GM21529 (cell line): ENCODE measurements around the gene CKS1B.
"Not testable (repeated sequence)": the region's sequence is repeated elsewhere in the genome, so short reads cannot be mapped to it uniquely, and the experiment has no call there.

ENCODE experiments used
- ATAC-seq: cut with Tn5 transposase; IDR thresholded peaks from one replicate; pipeline ENCODE4 v1.9.1; 2021; ENCODE audit not compliant: unreplicated experiment

The CKS1B gene

GRCh38 chr1:154963643-154964042 lies 10.8 kb upstream of the CKS1B start:
- ATAC-seq, result no peak

- no peak for ATAC-seq
These were observed 10.1 kb upstream of the CKS1B start for GRCh38 chr1:154964359-154964758.

GRCh38 chr1:154966111-154966510 lies 8.4 kb upstream of the CKS1B start:
- no peak for ATAC-seq

- ATAC-seq, result no peak
These were observed 7.0 kb upstream of the CKS1B start for GRCh38 chr1:154967331-154967950.

- ATAC-seq, result no peak
These were observed 5.8 kb upstream of the CKS1B start for GRCh38 chr1:154968731-154969130.

- no peak for ATAC-seq
These were observed 5.2 kb upstream of the CKS1B start for GRCh38 chr1:154969246-154969645.

- no peak for ATAC-seq
These were observed 4.5 kb upstream of the CKS1B start for GRCh38 chr1:154969860-154970452.

- no peak for ATAC-seq
These were observed 3.7 kb upstream of the CKS1B start, which contains the start of gene SHC1 for GRCh38 chr1:154970631-154971340. Gene SHC1 (minus strand): TSS chr1:154970747. CDS start chr1:154970526, 221 bp downstream.

GRCh38 chr1:154971341-154971998 lies 3.0 kb upstream of the CKS1B start:
- ATAC-seq, result no peak

GRCh38 chr1:154972213-154972516 lies 2.3 kb upstream of the CKS1B start:
- no peak for ATAC-seq

GRCh38 chr1:154972517-154973343 lies 1.8 kb upstream of the CKS1B start:
- ATAC-seq, result no peak

GRCh38 chr1:154973344-154974101 lies 958 bp upstream of the CKS1B start:
- no peak for ATAC-seq

GRCh38 chr1:154974808-154975408 lies 427 bp downstream of the CKS1B start:
- peak; percentile 34 for ATAC-seq

- ATAC-seq, result no peak
These were observed 1.1 kb downstream of the CKS1B start for GRCh38 chr1:154975409-154976059.

GRCh38 chr1:154977762-154978161 lies 3.3 kb downstream of the CKS1B start:
- not testable (repeated sequence) for ATAC-seq

GRCh38 chr1:154978360-154978759 lies 3.9 kb downstream of the CKS1B start:
- no peak for ATAC-seq

GRCh38 chr1:154982341-154982740 lies 7.9 kb downstream of the CKS1B start:
- no peak for ATAC-seq

- ATAC-seq, result peak; percentile 98
These were observed 8.6 kb downstream of the CKS1B start, which contains the start of gene FLAD1 for GRCh38 chr1:154982897-154983648. Gene FLAD1 (plus strand): TSS chr1:154983344. CDS start chr1:154983695, 351 bp downstream.
